GM18858 (cell line): ENCODE measurements around the gene SELL.
"Not testable (repeated sequence)": the region's sequence is repeated elsewhere in the genome, so short reads cannot be mapped to it uniquely, and the experiment has no call there.

ENCODE experiments used
- ATAC-seq: cut with Tn5 transposase; IDR thresholded peaks from one replicate; pipeline ENCODE4 v1.9.1; 2021; ENCODE audit not compliant: unreplicated experiment

Gene SELL

GRCh38 chr1:169670244-169670643, 41.2 kb downstream of the SELL start:
- ATAC-seq: not testable (repeated sequence)

GRCh38 chr1:169667699-169668596, 43.5 kb downstream of the SELL start:
- not testable (repeated sequence) for ATAC-seq

GRCh38 chr1:169667227-169667639, 44.2 kb downstream of the SELL start:
- ATAC-seq: peak; percentile 80

DNA sequence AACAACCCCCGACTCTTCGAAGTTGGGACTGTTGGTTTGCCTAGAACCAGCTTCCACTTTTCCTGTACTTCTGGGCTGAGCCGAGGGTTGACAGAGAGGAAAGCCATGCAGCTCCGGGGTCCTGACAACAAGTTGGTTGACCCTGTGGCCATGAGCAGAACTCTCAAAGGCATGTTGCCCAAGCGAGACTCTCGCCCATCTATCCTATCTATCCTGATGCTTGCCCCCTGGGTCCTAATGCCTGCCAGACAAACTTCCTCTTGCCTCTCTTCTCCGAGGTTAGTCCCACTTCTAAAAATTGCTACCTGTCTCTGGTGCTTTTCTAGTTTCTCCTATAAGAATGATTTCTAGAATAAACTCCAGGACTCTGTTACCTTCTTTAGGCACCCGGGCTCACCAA, 48.7 kb downstream of the SELL start:
- not testable (repeated sequence) for ATAC-seq

DNA sequence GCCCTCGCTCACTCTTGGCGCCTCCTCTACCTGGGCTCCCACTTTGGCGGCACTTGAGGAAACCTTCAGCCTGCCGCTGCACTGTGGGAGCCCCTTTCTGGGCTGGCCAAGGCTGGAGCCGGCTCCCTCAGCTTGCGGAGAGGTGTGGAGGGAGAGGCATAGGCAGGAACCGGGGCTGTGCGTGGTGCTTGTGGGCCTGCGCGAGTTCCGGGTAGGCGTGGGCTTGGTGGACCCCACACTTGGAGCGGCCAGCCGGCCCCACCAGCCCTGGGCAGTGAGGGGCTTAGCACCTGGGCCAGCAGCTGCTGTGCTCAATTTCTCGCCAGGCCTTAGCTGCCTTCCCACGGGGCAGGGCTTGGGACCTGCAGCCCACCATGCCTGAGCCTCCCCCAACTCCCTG, 50.4 kb downstream of the SELL start:
- ATAC-seq: not testable (repeated sequence)

DNA sequence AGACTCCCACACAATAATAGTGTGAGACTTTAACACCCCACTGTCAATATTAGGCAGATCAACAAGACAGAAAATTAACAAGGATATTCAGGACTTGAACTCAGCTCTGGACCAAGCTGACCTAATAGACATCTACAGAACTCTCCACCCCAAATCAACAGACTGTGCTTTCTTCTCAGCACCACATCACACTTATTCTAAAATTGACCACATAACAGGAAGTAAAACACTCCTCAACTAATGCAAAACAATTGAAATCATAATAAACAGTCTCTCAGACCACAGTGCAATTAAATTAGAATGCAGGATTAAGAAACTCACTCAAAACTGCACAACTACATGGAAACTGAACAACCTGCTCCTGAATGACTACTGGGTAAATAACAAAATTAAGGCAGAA, 52.6 kb downstream of the SELL start:
- ATAC-seq: not testable (repeated sequence)

- ATAC-seq: no peak
Observed at GRCh38 chr1:169653873-169654272, 57.5 kb downstream of the SELL start.

GRCh38 chr1:169651035-169651434, 60.4 kb downstream of the SELL start:
- no peak for ATAC-seq

DNA sequence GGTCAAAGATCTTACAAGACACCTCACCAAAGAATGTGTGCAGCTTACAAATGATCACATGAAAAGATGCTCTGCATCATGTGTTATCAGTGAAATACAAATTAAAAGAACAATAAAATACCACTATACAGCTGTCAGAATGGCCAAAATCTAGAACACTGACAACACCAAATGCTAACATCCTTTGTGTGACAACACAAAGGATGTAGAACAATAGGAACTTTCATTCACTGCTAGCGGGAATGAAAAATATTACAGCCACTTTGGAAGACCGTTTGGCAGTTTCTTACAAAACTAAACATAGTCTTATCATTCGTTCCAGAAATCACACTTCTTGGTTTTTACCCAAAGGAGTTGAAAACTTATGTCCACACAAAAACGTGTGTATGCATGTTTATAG, 60.9 kb downstream of the SELL start:
- no peak for ATAC-seq

DNA sequence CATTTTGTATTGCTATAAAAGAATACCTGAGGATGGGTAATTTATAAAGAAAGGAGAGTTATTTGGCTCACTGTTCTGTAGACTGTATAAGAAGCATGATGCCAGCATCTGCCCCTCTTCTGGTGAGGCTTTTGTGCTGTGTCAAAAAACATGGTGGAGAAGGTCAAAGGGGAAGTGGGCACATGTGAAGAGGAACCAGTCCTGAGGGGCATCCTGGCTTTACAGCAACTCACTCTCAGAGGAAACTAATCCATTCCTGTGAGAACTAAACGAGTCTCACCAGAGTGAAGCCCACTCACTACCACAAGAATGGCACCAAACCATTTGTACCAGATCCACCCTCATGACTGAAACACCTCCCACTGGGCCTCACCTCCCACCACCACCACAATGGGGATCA, 62.7 kb downstream of the SELL start:
- ATAC-seq: no peak

DNA sequence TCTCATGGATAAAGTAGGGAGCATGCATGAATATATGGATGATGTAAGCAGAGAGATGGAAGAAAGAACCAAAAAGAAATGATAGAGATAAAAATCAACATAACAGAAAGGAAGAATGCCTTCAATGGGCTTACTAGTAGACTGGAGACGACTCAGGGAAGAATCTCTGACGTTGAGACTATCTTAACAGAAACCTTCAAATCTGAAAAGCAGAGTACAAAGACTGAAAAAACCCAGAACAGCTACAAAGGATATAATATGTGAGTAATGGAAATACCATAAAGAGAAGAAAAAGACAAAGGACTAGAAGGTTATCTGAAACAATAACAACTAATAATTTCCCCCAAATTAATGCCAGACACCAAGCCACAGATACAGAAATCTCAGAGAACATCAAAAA, 63.2 kb downstream of the SELL start:
- no peak for ATAC-seq

GRCh38 chr1:169647512-169647911, 63.9 kb downstream of the SELL start:
- no peak for ATAC-seq

DNA sequence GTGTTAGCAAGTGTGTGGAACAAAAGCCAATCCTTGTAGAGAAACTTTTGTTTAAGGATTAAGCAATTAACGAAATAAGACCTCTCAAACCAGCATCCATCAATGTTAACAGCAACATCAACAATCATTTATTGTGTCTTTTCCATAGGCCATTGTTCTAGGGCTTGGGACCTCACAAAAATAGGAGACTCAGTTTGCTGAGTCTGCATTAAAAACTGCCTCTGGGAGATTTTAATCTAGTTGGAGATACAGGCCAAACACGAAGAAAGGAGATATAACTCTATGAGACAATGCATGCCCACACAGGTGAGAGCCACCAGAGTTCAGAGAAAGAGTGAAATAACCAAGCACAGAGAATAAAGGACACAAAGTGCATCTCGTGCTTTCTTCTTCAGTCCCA, 67.1 kb downstream of the SELL start:
- ATAC-seq: no peak
